Trophoblast cell (in vitro differentiated cells and primary cell): ENCODE data around the gene TPD52L1.
A peak's percentile ranks its signal among the peaks of the same experiment; 100 is the strongest.

Source experiments
- DNase-seq, 2 donors: peaks; one replicate each; pipeline ENCODE4 v3.0.0-alpha.2; 2016
- H2AFZ ChIP-seq: 2 replicates; pipeline ENCODE4 v1.6.1; 2013; ENCODE audit warnings: low read length, moderate library complexity, mild to moderate bottlenecking; ENCODE audit not compliant: insufficient read depth, poor library complexity
- H2AK5ac ChIP-seq: 2 replicates; pipeline ENCODE4 v1.6.1; 2013; ENCODE audit warnings: mild to moderate bottlenecking, low read length
- H2BK120ac ChIP-seq: 2 replicates; pipeline ENCODE4 v1.6.1; 2013; ENCODE audit warnings: low read length, mild to moderate bottlenecking, moderate library complexity; ENCODE audit not compliant: insufficient read depth, poor library complexity
- H2BK12ac ChIP-seq: 2 replicates; pipeline ENCODE4 v1.6.1; 2013; ENCODE audit warnings: mild to moderate bottlenecking, low read length, moderate library complexity
- H2BK5ac ChIP-seq: 2 replicates; pipeline ENCODE4 v1.6.1; 2013; ENCODE audit warnings: low read length, low read depth, moderate library complexity, mild to moderate bottlenecking; ENCODE audit not compliant: poor library complexity
- H3K14ac ChIP-seq: 2 replicates; pipeline ENCODE4 v1.6.1; 2013; ENCODE audit warnings: mild to moderate bottlenecking, low read length
- H3K18ac ChIP-seq: 2 replicates; pipeline ENCODE4 v1.6.1; 2013; ENCODE audit warnings: mild to moderate bottlenecking, low read length
- H3K23ac ChIP-seq: 2 replicates; pipeline ENCODE4 v1.6.1; 2013; ENCODE audit warnings: low read length
- H3K27ac ChIP-seq: 2 replicates; pipeline ENCODE4 v1.5.1; 2013; ENCODE audit warnings: low read depth, mild to moderate bottlenecking, inconsistent platforms, low read length, moderate library complexity
- H3K27me3 ChIP-seq: 2 replicates; pipeline ENCODE4 v1.6.1; 2013; ENCODE audit warnings: inconsistent platforms, mild to moderate bottlenecking, low read length, moderate library complexity; ENCODE audit not compliant: insufficient read depth
- H3K36me3 ChIP-seq, 2 experiments: 1 replicate in 1 of 2; 2 replicates in 1 of 2; pipeline ENCODE4 v1.6.1; 2013; ENCODE audit warnings: low read length in 2 of 2, mild to moderate bottlenecking in 2 of 2, moderate library complexity in 1 of 2; ENCODE audit not compliant: insufficient read depth in 2 of 2, control insufficient read depth in 1 of 2
- H3K4ac ChIP-seq: 2 replicates; pipeline ENCODE4 v1.6.1; 2013; ENCODE audit warnings: low read depth, mild to moderate bottlenecking, low read length, moderate library complexity
- H3K4me1 ChIP-seq, 2 experiments: 1 replicate in 1 of 2; 2 replicates in 1 of 2; pipeline ENCODE4 v1.6.1; 2013; ENCODE audit warnings: low read length in 2 of 2, mild to moderate bottlenecking in 2 of 2, moderate library complexity in 1 of 2; ENCODE audit not compliant: insufficient read depth in 2 of 2, control insufficient read depth in 1 of 2
- H3K4me2 ChIP-seq: 2 replicates; pipeline ENCODE4 v1.6.1; 2013; ENCODE audit warnings: inconsistent platforms, mild to moderate bottlenecking, low read length, moderate library complexity
- H3K4me3 ChIP-seq: 2 replicates; pipeline ENCODE4 v1.5.1; 2013; ENCODE audit warnings: mild to moderate bottlenecking, low read depth, low read length, inconsistent platforms
- H3K79me1 ChIP-seq: one replicate; pipeline ENCODE4 v1.6.1; 2013; ENCODE audit warnings: low read length
- H3K79me2 ChIP-seq: 2 replicates; pipeline ENCODE4 v1.6.1; 2013; ENCODE audit warnings: low read length, mild to moderate bottlenecking; ENCODE audit not compliant: control insufficient read depth, insufficient read depth, poor library complexity
- H3K9ac ChIP-seq: 2 replicates; pipeline ENCODE4 v1.6.1; 2013; ENCODE audit warnings: mild to moderate bottlenecking, low read length
- H3K9me3 ChIP-seq: 2 replicates; pipeline ENCODE4 v1.6.1; 2013; ENCODE audit warnings: low read depth, mild to moderate bottlenecking, control low read depth, inconsistent platforms, low read length; ENCODE audit not compliant: insufficient read depth
- H4K12ac ChIP-seq: 2 replicates; pipeline ENCODE4 v1.6.1; 2013; ENCODE audit warnings: low read depth, mild to moderate bottlenecking, low read length, moderate library complexity
- H4K8ac ChIP-seq: 2 replicates; pipeline ENCODE4 v1.6.1; 2013; ENCODE audit warnings: low read depth, mild to moderate bottlenecking, low read length, moderate library complexity
- H4K91ac ChIP-seq: one replicate; pipeline ENCODE4 v1.6.1; 2013; ENCODE audit warnings: low read depth, mild to moderate bottlenecking, low read length, moderate library complexity
- WGBS: extraction: QIAGEN DNeasy Blood & Tissue Kit; methylation state at CpG from one replicate; pipeline ENCODE4 v1.1.7; 2013; ENCODE audit warnings: missing lambda C conversion rate; ENCODE audit not compliant: insufficient read length, insufficient coverage; ENCODE audit errors: extremely low coverage; 5-methylcytosine and 5-hydroxymethylcytosine counted together

The TPD52L1 gene

DNA sequence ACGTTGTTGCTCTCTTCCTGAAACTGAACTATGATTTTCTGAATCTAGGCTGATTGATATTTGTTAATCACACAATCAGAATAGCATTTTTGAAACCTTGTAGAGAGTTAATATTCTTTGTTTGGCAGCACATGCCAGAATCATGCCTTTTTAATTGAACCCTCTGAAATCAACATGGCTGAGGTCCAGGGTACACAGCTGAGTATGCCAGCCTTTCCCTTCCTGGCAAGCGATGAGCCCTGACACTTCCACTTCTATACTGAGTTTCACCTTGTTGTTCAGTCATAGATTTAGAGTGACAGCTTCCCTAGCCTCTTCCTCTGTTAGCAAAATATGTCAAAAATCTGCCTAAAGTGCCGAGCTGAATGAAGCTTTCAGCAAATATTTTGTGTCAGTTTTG, 141.4 kb downstream of the TPD52L1 start:
- H2AFZ ChIP-seq = no peak overlapping the region
- H3K9ac ChIP-seq = no peak overlapping the region
- no peak overlapping the region for H3K23ac ChIP-seq
- H4K91ac ChIP-seq = no peak overlapping the region
- H3K4me2 ChIP-seq = no peak overlapping the region
- DNase-seq = peak in 1 of 2 donors; percentile 34
- no peak overlapping the region for H4K12ac ChIP-seq
- H3K4ac ChIP-seq = no peak overlapping the region
- no peaks in the 10 kb centered on the region for H3K4me1 ChIP-seq
- H3K27ac ChIP-seq = no peak overlapping the region
- no peak overlapping the region for H3K14ac ChIP-seq
- H3K79me1 ChIP-seq = no peaks in the 10 kb centered on the region
- no peaks in the 10 kb centered on the region for H3K27me3 ChIP-seq
- no peaks in the 10 kb centered on the region for H3K79me2 ChIP-seq
- H2AK5ac ChIP-seq = no peak overlapping the region
- no peak overlapping the region for H2BK12ac ChIP-seq
- peaks cover 6 to 19% of the 10 kb centered on the region in 2 experiments for H3K36me3 ChIP-seq
- no peak overlapping the region for H2BK5ac ChIP-seq
- WGBS = no CpG with 5 or more reads among the region's 3 CpGs
- no peak overlapping the region for H3K18ac ChIP-seq
- H3K9me3 ChIP-seq = no peaks in the 10 kb centered on the region
- no peak overlapping the region for H3K4me3 ChIP-seq
- H2BK120ac ChIP-seq = no peak overlapping the region
- H4K8ac ChIP-seq = no peak overlapping the region

DNA sequence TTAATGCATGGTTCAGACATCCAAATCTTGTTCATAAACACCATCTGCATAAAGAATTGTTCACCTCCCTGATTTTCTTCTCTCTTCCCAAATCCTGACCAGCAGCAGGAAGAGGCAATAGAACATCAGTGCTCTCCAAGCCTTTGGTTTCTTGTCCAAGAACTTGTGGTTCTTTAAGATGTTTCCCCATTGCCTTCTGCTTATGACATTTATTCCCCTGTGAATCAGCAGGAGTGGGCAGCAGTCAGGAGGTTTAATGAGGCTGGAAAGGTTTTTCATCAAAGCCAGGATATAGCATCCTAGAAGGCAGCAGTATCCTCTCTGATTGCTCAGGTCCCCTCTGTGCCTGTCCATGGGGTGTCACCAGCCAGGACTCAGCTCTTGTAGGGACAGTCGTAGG, 142.9 kb downstream of the TPD52L1 start:
- Histone ChIP-seq H3K4me3 (no peak overlapping the region), H2BK5ac (no peak overlapping the region), H3K23ac (no peak overlapping the region), H2BK120ac (no peak overlapping the region), H3K9ac (no peak overlapping the region), H3K27me3 (no peaks in the 10 kb centered on the region), H3K18ac (no peak overlapping the region), H2AK5ac (no peak overlapping the region), H4K12ac (no peak overlapping the region), H2BK12ac (no peak overlapping the region), H3K79me2 (peaks cover 2% of the 10 kb centered on the region), H4K8ac (no peak overlapping the region), H3K27ac (no peak overlapping the region), H3K36me3 (peaks cover 6 to 19% of the 10 kb centered on the region in 2 experiments), H3K9me3 (no peaks in the 10 kb centered on the region), H3K4ac (no peak overlapping the region), H4K91ac (no peak overlapping the region), H3K4me2 (no peak overlapping the region), H3K79me1 (peaks cover 3% of the 10 kb centered on the region), H3K14ac (no peak overlapping the region), H3K4me1 (peaks cover 0 to 1% of the 10 kb centered on the region in 2 experiments), H2AFZ (no peak overlapping the region)
- no CpG with 5 or more reads among the region's 1 CpG for WGBS
- DNase-seq = no peak

DNA sequence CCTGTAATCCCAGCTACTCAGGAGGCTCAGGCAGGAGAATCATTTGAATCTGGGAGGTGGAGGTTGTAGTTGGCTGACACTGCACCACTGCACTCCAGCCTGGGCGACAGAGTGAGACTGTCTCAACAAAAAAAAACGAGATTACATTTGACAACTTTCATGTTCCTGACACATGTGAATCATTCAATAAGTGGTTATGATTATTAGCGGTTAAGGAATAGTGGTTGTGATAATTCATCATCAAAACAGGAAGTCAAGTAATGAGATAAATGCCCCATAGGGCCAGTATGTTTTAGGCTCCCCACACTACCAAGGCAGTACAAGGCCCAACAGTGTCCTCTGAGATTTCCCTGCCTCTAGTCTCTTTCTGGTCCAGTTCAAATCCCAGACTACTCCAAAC, 145.7 kb downstream of the TPD52L1 start:
- DNase-seq = no peak
- Histone ChIP-seq H3K4me2 (no peak overlapping the region), H3K14ac (no peak overlapping the region), H2BK5ac (no peak overlapping the region), H3K9me3 (no peaks in the 10 kb centered on the region), H2AK5ac (no peak overlapping the region), H4K91ac (no peak overlapping the region), H2BK12ac (no peak overlapping the region), H2AFZ (no peak overlapping the region), H3K4ac (peak overlapping the region; percentile 4), H3K36me3 (peaks cover 6 to 12% of the 10 kb centered on the region in 2 experiments), H3K18ac (no peak overlapping the region), H4K8ac (no peak overlapping the region), H3K27ac (no peak overlapping the region), H3K4me1 (peaks cover 0 to 1% of the 10 kb centered on the region in 2 experiments), H3K79me1 (peaks cover 7% of the 10 kb centered on the region), H3K27me3 (no peaks in the 10 kb centered on the region), H3K9ac (no peak overlapping the region), H3K79me2 (peaks cover 6% of the 10 kb centered on the region), H4K12ac (no peak overlapping the region), H3K23ac (no peak overlapping the region), H2BK120ac (no peak overlapping the region), H3K4me3 (no peak overlapping the region)
- whole genome bisulfite sequencing = no CpG with 5 or more reads among the region's 3 CpGs

DNA sequence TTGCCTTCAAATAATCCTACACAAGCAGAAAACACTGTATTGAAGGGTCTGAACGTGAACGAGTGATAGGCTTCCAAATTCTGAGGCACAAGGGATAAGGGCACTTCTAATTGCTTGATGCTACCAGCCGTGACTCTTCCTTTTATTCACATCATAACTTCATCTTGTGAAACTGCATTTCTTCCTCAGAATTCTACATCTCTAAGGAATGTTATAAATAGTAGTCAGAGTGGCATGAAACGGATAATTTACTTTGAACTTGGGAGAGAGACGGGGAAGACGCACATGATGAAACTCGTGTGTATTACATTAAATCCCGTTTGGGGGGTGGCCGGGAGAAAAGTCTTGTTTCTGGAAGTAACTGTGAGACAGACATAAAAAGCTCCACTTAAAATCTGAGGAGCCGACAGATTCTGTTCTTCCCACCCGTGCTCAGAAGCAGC, 147.4 kb downstream of the TPD52L1 start:
- Histone ChIP-seq H3K14ac (peak overlapping the region; percentile 95), H4K8ac (peak overlapping the region; percentile 97), H3K4me3 (peak overlapping the region; percentile 91), H3K4ac (peak overlapping the region; percentile 74), H3K9me3 (no peaks in the 10 kb centered on the region), H2AFZ (peak overlapping the region; percentile 90), H3K23ac (no peak overlapping the region), H3K27ac (peak overlapping the region; percentile 81), H3K4me1 (peaks cover 0 to 1% of the 10 kb centered on the region in 2 experiments), H3K27me3 (no peaks in the 10 kb centered on the region), H3K79me1 (peaks cover 7% of the 10 kb centered on the region), H2BK5ac (peak overlapping the region; percentile 85), H2AK5ac (no peak overlapping the region), H3K36me3 (peaks cover 6 to 8% of the 10 kb centered on the region in 2 experiments), H2BK12ac (no peak overlapping the region), H4K91ac (peak overlapping the region; percentile 91), H3K18ac (peak overlapping the region; percentile 95), H2BK120ac (peak overlapping the region; percentile 91), H3K9ac (peak overlapping the region; percentile 89), H4K12ac (peak overlapping the region; percentile 94), H3K79me2 (peaks cover 6% of the 10 kb centered on the region), H3K4me2 (peak overlapping the region; percentile 70)
- peak in 1 of 2 donors; percentile 42 for DNase-seq
- no CpG with 5 or more reads among the region's 11 CpGs for WGBS
